ENCODE measurements around the gene NDC80. TPM values are rescaled to one million over a fixed set of nuclear protein-coding genes. Genes with fewer than 3 reads are reported as not detected.

NDC80 gene
- polyA plus RNA-seq, 1 donor (not counting 4 experiments of a cell fraction or from before 2014, with no cell fraction given): 11.5 TPM

DNA sequence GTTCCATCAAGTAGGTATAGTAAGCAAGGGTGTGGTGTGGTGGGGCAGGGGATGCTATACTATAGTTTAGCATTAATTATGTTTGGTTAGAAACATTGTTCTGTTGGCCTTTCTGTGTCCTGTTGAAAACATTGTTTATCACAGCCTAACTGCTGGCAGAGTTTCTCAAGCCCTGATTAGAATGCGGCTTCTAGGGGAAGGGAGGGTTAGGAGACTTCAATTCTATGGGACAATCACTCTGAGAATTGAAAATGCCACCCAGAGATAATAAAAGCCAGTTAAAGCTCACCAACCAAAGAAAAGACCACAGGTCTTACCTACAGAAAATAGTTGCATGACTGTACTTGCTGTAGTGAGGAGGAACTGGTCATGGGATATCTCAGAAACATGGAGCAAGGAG lies 64.2 kb downstream of the NDC80 start:
- TF ChIP-seq, protein P1, sequence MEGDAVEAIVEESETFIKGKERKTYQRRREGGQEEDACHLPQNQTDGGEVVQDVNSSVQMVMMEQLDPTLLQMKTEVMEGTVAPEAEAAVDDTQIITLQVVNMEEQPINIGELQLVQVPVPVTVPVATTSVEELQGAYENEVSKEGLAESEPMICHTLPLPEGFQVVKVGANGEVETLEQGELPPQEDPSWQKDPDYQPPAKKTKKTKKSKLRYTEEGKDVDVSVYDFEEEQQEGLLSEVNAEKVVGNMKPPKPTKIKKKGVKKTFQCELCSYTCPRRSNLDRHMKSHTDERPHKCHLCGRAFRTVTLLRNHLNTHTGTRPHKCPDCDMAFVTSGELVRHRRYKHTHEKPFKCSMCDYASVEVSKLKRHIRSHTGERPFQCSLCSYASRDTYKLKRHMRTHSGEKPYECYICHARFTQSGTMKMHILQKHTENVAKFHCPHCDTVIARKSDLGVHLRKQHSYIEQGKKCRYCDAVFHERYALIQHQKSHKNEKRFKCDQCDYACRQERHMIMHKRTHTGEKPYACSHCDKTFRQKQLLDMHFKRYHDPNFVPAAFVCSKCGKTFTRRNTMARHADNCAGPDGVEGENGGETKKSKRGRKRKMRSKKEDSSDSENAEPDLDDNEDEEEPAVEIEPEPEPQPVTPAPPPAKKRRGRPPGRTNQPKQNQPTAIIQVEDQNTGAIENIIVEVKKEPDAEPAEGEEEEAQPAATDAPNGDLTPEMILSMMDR (optimal IDR thresholded peaks at IDR 0.05 in 1 of 3, IDR thresholded peaks at IDR 0.05 in 1 of 3, conservative IDR thresholded peaks at IDR 0.05 in 1 of 3; ENCODE audit: extremely low read depth in 1 of 3, insufficient read depth in 2 of 3, low read length in 3 of 3): no peak
- no peak for TF ChIP-seq EZH2 (IDR thresholded peaks at IDR 0.05; ENCODE audit: low read length)
- H3K27me3 ChIP-seq (ENCODE audit: control insufficient read depth, extremely low read depth, insufficient read depth, low read length): no peaks in the 10 kb centered on the region
- DNase-seq (ENCODE audit: low read depth, low spot score) (no peak), FAIRE-seq (no peak)
- H3K79me2 ChIP-seq (ENCODE audit: control insufficient read depth, insufficient read depth, low read length): no peaks in the 10 kb centered on the region
- no peaks in the 10 kb centered on the region for H3K36me3 ChIP-seq (ENCODE audit: control insufficient read depth in 2 of 2, extremely low read depth in 1 of 2, insufficient read depth in 2 of 2, low read length in 2 of 2)
- H3K9me1 ChIP-seq (ENCODE audit: control insufficient read depth, extremely low read depth, insufficient read depth, low read length): no peaks in the 10 kb centered on the region
- dilution Hi-C loops (cut with MboI; ENCODE audit: extremely low pct_ligation_motif_present, low sequenced_read_pairs): no loop called here
- no peaks in the 10 kb centered on the region for H3K9me3 ChIP-seq (ENCODE audit: control insufficient read depth, low read depth, low read length)
- no peak overlapping the region for H3K4me2 ChIP-seq (ENCODE audit: control insufficient read depth, extremely low read depth, insufficient read depth, low read depth, low read length)
- H3K9ac ChIP-seq (ENCODE audit: control insufficient read depth, extremely low read depth, insufficient read depth, low read length): no peak overlapping the region
- no peak overlapping the region for H2AFZ ChIP-seq (ENCODE audit: control insufficient read depth, low read length)
- no peak overlapping the region for H3K27ac ChIP-seq (ENCODE audit: control insufficient read depth, insufficient read depth, low read length)
- H3K4me3 ChIP-seq (ENCODE audit: control insufficient read depth in 2 of 3, extremely low read depth in 1 of 3, insufficient read depth in 2 of 3, low read depth in 1 of 3, low read length in 3 of 3): no peak overlapping the region
- H4K20me1 ChIP-seq (ENCODE audit: control insufficient read depth, extremely low read depth, insufficient read depth, low read length): no peaks in the 10 kb centered on the region
- no peaks in the 10 kb centered on the region for H3K4me1 ChIP-seq (ENCODE audit: control insufficient read depth, extremely low read depth, insufficient read depth, low read length)

DNA sequence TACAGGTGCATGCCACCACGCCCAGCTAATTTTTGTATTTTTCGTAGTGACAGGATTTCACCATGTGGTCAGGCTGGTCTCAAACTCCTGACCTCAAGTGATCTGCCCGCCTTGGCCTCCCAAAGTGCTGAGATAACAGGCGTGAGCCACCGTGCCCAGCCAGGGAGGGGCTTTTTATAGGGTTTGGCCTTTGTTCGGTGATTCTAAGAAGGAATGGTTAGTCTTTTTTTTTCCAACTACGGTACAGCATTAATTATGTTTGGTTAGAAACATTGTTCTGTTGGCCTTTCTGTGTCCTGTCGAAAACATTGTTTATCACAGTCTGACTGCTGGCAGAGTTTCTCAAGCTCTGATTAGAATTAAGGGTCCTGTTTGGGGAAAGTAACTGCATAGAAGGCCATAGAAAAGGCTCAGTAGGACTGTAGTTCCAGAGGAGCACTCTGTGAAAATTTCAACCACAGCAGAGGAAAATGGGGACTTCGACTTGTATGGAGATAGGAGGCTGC lies 64.8 kb downstream of the NDC80 start:
- dilution Hi-C loops (cut with MboI; ENCODE audit: extremely low pct_ligation_motif_present, low sequenced_read_pairs): no loop called here
- TF ChIP-seq EZH2 (IDR thresholded peaks at IDR 0.05; ENCODE audit: low read length): no peak
- TF ChIP-seq, protein P1 (optimal IDR thresholded peaks at IDR 0.05 in 1 of 3, IDR thresholded peaks at IDR 0.05 in 1 of 3, conservative IDR thresholded peaks at IDR 0.05 in 1 of 3; ENCODE audit: extremely low read depth in 1 of 3, insufficient read depth in 2 of 3, low read length in 3 of 3): no peak
- H3K27ac ChIP-seq (ENCODE audit: control insufficient read depth, insufficient read depth, low read length): no peak overlapping the region
- no peak overlapping the region for H3K4me3 ChIP-seq (ENCODE audit: control insufficient read depth in 2 of 3, extremely low read depth in 1 of 3, insufficient read depth in 2 of 3, low read depth in 1 of 3, low read length in 3 of 3)
- H3K9ac ChIP-seq (ENCODE audit: control insufficient read depth, extremely low read depth, insufficient read depth, low read length): no peak overlapping the region
- no peaks in the 10 kb centered on the region for H3K36me3 ChIP-seq (ENCODE audit: control insufficient read depth in 2 of 2, extremely low read depth in 1 of 2, insufficient read depth in 2 of 2, low read length in 2 of 2)
- no peaks in the 10 kb centered on the region for H3K27me3 ChIP-seq (ENCODE audit: control insufficient read depth, extremely low read depth, insufficient read depth, low read length)
- no peak overlapping the region for H2AFZ ChIP-seq (ENCODE audit: control insufficient read depth, low read length)
- H3K9me3 ChIP-seq (ENCODE audit: control insufficient read depth, low read depth, low read length): no peaks in the 10 kb centered on the region
- H3K9me1 ChIP-seq (ENCODE audit: control insufficient read depth, extremely low read depth, insufficient read depth, low read length): no peaks in the 10 kb centered on the region
- FAIRE-seq: no peak
- H4K20me1 ChIP-seq (ENCODE audit: control insufficient read depth, extremely low read depth, insufficient read depth, low read length): no peaks in the 10 kb centered on the region
- no peaks in the 10 kb centered on the region for H3K79me2 ChIP-seq (ENCODE audit: control insufficient read depth, insufficient read depth, low read length)
- no peak overlapping the region for H3K4me2 ChIP-seq (ENCODE audit: control insufficient read depth, extremely low read depth, insufficient read depth, low read depth, low read length)
- no peak for DNase-seq (ENCODE audit: low read depth, low spot score)
- no peaks in the 10 kb centered on the region for H3K4me1 ChIP-seq (ENCODE audit: control insufficient read depth, extremely low read depth, insufficient read depth, low read length)

Data from keratinocyte (primary cell).